ENCODE measurements around the gene LSAMP. TPM values are rescaled to one million over a fixed set of nuclear protein-coding genes. Genes with fewer than 3 reads are reported as not detected.

Gene LSAMP
- total and polyA plus RNA-seq, 9 of the 15 experiments (the other 6 are each of a cell fraction or from before 2014, with no cell fraction given) = 0.09 to 0.11 TPM; not detected in 7

DNA sequence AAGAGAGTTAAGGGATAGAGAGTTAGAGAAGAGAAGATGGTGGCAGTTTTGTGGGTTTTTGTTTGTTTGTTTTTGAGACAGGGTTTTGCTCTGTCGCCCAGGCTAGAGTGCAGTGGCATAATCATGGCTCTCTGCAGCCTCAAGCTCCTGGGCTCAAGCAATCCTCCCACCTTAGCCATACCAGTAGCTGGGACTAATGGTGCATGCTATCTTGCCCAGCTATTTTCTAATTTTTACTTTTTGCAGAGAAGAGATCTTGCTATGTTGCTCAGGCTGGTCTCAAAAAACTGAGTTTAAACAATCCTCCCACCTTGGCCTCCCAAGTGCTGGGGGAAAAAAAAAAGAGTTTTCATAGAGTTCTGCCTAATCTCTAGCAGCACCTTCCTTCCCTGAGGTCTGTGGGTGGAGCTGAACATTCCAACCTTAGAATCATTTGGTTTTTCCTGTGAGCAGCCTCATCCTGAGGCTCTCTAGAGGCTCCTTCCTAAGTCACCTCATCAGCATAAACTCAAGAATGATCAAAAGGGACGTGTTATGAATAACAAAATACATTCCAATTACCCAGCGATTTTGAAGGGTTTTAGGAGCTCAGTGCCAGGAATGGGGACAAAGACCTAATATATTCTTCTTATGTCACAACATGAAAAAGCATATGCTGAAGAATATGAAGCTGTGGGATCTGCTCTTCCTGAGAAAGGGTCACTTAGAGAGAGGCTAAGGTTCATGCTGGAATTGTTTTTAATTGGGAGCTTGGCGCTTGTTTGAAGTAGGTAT, 180.6 kb downstream of the LSAMP start:
- H3K27me3 ChIP-seq (ENCODE audit: control insufficient read depth in 2 of 2, insufficient read depth in 2 of 2, low read length in 2 of 2) = no peaks in the 10 kb centered on the region
- H3K4me3 ChIP-seq = no peak overlapping the region
- no peak overlapping the region for H3K27ac ChIP-seq (ENCODE audit: extremely low read depth, low read depth, low read length)
- H3K9ac ChIP-seq (ENCODE audit: insufficient read depth in 1 of 2, low read depth in 2 of 2, low read length in 2 of 2) = no peak overlapping the region
- ChIA-PET CTCF (ENCODE audit: low intra/inter-chr PET ratio) (no interaction called here), POLR2A (interaction anchor here (0.6 kb wide), 1 partner anchor 259 kb away, joined by 3 read pairs; no protein-coding TSS in a partner anchor)
- H3K36me3 ChIP-seq (ENCODE audit: control insufficient read depth, insufficient read depth, low read length) = no peaks in the 10 kb centered on the region
- ATAC-seq = no peak
- H2AFZ ChIP-seq (ENCODE audit: low read depth, low read length) = no peak overlapping the region
- H3K79me2 ChIP-seq (ENCODE audit: control insufficient read depth, insufficient read depth, low read length) = no peaks in the 10 kb centered on the region
- FAIRE-seq = no peak
- no peaks in the 10 kb centered on the region for H3K4me1 ChIP-seq (replicated peaks in 1 of 2; ENCODE audit: control insufficient read depth in 2 of 2, insufficient read depth in 2 of 2, low read length in 2 of 2)
- H3K9me3 ChIP-seq (replicated peaks; ENCODE audit: control insufficient read depth, insufficient read depth, low read depth, low read length) = no peaks in the 10 kb centered on the region
- H4K20me1 ChIP-seq (replicated peaks; ENCODE audit: control insufficient read depth, insufficient read depth, low read length) = no peaks in the 10 kb centered on the region
- H3K4me2 ChIP-seq (ENCODE audit: insufficient read depth, low read length) = no peak overlapping the region
- WGBS (ENCODE audit: insufficient coverage, low coverage, missing lambda C conversion rate) = 0% methylated on average over 4 of the region's 4 CpGs
- DNase-seq (ENCODE audit: extremely low read depth in 1 of 4, low spot score in 3 of 4) = no peak
- no peaks in the 10 kb centered on the region for H3K9me1 ChIP-seq (ENCODE audit: control insufficient read depth, insufficient read depth, low read length)
- in situ Hi-C loops (cut with MboI) = no loop called here
- intact Hi-C loops (cut with micrococcal nuclease) = no loop called here
- no TSS peak for BruUV-seq (replicated peaks)
- TF ChIP-seq E2F5 (CRISPR knock-in tag; IDR thresholded peaks at IDR 0.05) = no peak
- TF ChIP-seq RBM25 (IDR thresholded peaks at IDR 0.05; ENCODE audit: low read depth, low read length, severe bottlenecking) = no peak
- TF ChIP-seq, protein P1, sequence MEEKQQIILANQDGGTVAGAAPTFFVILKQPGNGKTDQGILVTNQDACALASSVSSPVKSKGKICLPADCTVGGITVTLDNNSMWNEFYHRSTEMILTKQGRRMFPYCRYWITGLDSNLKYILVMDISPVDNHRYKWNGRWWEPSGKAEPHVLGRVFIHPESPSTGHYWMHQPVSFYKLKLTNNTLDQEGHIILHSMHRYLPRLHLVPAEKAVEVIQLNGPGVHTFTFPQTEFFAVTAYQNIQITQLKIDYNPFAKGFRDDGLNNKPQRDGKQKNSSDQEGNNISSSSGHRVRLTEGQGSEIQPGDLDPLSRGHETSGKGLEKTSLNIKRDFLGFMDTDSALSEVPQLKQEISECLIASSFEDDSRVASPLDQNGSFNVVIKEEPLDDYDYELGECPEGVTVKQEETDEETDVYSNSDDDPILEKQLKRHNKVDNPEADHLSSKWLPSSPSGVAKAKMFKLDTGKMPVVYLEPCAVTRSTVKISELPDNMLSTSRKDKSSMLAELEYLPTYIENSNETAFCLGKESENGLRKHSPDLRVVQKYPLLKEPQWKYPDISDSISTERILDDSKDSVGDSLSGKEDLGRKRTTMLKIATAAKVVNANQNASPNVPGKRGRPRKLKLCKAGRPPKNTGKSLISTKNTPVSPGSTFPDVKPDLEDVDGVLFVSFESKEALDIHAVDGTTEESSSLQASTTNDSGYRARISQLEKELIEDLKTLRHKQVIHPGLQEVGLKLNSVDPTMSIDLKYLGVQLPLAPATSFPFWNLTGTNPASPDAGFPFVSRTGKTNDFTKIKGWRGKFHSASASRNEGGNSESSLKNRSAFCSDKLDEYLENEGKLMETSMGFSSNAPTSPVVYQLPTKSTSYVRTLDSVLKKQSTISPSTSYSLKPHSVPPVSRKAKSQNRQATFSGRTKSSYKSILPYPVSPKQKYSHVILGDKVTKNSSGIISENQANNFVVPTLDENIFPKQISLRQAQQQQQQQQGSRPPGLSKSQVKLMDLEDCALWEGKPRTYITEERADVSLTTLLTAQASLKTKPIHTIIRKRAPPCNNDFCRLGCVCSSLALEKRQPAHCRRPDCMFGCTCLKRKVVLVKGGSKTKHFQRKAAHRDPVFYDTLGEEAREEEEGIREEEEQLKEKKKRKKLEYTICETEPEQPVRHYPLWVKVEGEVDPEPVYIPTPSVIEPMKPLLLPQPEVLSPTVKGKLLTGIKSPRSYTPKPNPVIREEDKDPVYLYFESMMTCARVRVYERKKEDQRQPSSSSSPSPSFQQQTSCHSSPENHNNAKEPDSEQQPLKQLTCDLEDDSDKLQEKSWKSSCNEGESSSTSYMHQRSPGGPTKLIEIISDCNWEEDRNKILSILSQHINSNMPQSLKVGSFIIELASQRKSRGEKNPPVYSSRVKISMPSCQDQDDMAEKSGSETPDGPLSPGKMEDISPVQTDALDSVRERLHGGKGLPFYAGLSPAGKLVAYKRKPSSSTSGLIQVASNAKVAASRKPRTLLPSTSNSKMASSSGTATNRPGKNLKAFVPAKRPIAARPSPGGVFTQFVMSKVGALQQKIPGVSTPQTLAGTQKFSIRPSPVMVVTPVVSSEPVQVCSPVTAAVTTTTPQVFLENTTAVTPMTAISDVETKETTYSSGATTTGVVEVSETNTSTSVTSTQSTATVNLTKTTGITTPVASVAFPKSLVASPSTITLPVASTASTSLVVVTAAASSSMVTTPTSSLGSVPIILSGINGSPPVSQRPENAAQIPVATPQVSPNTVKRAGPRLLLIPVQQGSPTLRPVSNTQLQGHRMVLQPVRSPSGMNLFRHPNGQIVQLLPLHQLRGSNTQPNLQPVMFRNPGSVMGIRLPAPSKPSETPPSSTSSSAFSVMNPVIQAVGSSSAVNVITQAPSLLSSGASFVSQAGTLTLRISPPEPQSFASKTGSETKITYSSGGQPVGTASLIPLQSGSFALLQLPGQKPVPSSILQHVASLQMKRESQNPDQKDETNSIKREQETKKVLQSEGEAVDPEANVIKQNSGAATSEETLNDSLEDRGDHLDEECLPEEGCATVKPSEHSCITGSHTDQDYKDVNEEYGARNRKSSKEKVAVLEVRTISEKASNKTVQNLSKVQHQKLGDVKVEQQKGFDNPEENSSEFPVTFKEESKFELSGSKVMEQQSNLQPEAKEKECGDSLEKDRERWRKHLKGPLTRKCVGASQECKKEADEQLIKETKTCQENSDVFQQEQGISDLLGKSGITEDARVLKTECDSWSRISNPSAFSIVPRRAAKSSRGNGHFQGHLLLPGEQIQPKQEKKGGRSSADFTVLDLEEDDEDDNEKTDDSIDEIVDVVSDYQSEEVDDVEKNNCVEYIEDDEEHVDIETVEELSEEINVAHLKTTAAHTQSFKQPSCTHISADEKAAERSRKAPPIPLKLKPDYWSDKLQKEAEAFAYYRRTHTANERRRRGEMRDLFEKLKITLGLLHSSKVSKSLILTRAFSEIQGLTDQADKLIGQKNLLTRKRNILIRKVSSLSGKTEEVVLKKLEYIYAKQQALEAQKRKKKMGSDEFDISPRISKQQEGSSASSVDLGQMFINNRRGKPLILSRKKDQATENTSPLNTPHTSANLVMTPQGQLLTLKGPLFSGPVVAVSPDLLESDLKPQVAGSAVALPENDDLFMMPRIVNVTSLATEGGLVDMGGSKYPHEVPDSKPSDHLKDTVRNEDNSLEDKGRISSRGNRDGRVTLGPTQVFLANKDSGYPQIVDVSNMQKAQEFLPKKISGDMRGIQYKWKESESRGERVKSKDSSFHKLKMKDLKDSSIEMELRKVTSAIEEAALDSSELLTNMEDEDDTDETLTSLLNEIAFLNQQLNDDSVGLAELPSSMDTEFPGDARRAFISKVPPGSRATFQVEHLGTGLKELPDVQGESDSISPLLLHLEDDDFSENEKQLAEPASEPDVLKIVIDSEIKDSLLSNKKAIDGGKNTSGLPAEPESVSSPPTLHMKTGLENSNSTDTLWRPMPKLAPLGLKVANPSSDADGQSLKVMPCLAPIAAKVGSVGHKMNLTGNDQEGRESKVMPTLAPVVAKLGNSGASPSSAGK (IDR thresholded peaks at IDR 0.05) = no peak
- no peak for TF ChIP-seq ARNT (IDR thresholded peaks at IDR 0.05)
- no peak for TF ChIP-seq ZNF175 (CRISPR knock-in tag; IDR thresholded peaks at IDR 0.05; ENCODE audit: low read depth)
- TF ChIP-seq PHF8 (IDR thresholded peaks at IDR 0.05; ENCODE audit: borderline replicate concordance, low read length) = no peak
